Hippocampal formation (tissue), 2 donors: Measurements from ENCODE around the gene CNNM2.
"Not testable (repeated sequence)": the region's sequence is repeated elsewhere in the genome, so short reads cannot be mapped to it uniquely, and the experiment has no call there.

Experiments
- DNase-seq, 2 donors: peaks; one replicate each; lab custom pipeline; 2025; lab: John Stamatoyannopoulos, UW

CNNM2 gene

DNA sequence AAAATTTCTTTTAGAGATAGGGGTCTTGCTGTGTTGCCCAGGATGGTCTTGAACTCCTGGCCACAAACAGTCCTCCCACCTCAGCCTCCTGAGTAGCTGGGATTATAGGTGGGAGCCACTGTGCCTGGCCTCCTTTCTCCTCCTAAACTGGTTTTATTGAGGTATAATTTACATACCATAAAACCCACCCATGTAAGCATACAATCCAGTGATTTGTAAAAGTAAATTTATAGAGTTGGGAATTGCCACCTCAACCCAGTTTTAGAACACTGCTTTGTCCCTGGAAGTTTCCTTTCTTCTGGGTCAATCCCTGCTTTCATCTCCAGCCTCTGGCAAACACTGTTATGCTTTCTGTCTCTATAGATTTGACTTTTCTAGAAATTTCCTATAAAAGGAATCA, 49.0 kb downstream of the CNNM2 start:
- no peak for DNase-seq

DNA sequence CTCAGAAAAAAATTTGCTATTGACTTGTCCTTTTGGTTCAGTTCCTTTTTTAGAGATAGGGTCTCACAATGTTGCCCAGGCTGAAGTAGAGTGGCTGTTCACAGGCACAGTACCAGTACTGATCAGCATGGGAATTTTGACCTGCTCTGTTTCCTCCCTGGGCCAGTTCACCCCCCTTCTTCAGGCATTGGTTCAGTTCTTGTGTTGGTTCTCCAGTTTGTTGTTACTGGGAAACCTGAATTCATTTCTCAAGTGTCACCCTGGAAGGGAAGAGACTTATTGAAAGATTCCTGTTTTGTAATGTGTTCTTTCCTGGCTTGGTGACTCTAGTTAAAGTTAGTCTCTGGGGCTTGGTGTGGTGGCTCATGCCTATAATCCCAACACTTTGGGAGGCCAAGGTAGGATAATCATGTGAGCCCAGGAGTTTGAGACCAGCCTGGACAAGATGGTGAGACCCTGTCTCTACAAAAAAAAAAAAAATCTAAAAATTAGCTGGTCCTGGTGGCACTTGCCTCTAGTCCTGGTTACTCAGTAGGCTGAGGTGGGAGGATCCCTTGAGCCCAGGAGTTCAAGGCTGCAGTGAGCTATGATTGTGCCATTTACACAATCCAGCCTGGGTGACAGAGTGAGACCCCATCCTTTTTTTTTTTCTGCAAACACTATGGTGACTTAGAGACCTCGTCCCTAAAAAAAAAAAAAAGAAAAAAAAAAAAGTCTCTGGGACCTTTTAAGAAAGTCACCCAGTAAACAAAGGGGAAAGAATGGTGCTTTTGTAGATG, 52.7 kb downstream of the CNNM2 start:
- DNase-seq, result no peak

DNA sequence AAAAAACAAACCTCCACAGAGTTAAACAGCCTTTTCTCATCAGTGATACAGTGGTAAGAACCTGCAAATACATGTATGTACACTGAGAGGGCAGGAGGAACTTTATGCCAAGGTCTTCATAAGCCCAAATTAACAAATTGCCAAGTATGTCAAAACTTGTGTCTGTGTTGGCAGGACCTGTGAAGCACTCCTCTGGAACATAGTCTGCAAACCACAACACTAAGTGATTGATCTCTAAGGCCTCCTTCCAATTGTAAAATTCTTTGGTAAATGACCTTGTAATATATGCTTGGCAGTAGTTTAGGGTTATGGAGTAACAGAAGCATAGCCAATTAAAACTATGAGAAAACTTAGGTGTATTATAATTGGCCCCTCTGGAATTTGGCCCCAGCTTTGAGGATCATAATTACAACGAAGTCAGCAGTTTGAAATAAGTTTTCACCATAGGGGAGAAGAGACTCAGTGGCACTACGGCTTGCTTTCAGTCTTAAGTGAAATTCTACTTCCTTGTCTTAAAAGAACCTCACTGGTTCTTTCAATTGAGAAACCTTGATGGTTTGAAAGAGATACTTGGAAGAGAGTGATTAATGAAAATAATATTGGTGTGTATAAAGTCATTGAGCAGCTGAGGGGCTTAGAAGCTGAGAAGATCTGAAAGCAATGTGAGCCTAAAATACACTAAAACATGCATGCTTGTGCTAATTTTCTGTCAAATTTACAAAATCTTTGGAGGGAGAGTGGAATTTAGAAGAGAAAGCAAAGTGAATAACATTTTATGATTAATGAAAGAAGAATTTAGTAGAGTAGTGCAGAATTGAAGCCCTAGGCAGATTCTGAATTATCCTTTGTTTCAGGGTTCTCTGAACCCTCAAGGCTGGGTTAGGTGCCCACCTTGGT, 57.6 kb downstream of the CNNM2 start:
- no peak for DNase-seq

DNA sequence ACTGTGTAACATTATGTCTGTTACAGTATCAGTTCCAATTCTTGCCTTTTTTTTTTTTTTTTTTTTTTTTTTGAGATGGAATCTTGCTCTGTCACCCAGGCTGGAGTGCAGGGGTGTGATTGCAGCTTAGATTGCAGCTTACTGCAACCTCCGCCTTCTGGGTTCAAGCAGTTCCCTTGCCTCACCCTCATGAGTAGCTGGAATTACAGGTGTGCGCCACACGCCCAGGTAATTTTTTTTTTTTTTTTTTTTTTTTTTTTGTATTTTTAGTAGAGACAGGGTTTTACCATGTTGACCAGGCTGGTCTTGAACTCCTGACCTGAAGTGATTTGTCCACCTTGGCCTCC, 58.3 kb downstream of the CNNM2 start:
- not testable (repeated sequence) for DNase-seq

DNA sequence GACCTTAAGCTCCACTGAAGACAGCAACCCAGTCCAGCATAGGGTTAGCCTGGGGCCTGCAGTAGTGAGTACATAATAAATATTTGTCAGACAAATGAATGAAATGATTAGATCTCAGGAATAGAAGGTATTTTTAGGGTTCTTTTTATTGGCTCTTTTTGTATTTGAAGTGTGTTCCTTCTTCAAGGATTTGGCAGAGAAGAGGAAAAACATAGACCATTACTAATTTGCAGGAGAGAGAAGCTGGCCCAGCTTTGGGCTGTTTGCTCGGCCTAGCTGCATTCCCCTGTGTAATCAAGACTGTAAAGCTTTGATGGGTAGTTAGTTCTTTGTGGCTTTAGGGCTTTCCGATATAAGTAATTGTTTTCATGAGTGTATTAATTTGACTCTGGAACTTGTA, 64.2 kb downstream of the CNNM2 start:
- no peak for DNase-seq

DNA sequence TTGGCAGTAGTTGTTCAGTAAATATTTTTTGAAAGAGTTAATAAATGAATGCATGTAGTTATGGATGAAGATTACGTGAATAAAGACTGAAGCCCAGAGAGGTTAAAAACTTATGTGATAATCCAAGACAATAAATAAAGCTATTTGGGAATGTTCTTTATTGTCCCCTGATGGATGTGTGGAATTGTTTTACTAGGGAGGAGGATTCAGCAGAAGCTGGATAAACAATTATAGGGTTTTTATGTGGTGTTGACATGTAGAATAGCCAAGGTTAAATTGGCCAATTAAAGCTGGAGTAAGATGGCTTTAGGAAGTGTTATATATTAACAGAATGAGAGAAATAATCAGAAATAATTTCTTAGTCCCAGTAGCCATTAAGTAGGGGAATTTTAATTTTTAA, 66.0 kb downstream of the CNNM2 start:
- no peak for DNase-seq

DNA sequence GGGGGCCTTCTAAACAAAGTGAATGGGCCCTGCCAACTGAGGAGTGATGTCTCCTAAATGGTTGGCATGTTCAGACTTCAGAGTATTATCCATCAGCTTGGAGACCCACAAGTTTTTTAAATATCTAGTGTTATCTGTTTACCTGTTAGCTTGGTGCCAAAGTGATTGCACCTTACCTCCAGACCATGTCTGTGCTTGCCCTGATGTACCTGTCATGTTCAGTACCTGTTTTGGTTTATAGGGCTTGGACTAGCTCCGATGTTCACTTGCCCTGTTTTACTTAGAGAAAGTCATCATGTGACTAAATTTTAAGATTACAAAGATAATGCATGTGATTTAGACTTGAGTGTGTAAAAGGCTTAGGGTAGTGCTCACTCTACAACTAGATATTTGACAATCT, 67.7 kb downstream of the CNNM2 start:
- DNase-seq, result no peak

DNA sequence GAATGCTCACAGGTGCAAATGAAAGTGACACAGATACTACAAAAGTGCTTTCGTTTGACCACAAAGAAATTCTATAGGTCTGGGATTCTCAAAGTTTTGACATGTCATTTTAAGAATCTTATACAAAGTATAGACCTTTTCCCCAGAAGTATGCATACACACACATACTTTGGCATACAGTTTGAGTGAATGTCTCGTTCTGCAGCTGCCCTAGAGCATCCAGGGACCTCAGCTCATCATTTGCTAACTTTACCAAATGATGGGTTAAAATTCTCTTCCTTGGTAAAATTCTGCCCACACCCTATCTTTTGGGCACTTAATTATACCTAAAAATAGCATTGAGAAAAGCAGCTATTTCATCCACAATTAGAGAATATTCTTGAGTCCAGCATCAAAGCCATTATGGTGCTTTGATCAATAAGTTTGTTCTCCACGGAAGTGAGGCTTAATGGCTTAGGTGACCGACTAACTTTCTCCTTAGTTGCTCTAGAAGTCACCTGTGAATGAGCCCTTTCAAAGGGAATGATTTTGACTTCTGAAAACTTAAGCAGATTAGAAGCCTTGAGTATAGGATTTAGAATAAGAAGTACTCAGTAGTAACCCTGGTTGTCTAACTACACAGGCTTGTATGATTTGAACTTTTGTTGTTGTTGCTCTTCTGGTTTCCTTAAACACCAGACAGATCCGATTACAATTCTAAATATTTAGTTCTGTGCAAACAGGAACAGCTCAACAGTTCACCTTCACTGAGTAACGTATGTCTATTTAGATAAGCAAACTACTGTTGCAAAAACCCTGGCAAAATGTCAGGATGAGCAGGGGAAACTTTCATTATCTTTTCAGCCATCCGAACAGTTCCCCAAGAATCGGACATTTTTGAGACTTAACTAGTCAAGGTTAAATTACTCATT, 70.6 kb downstream of the CNNM2 start:
- no peak for DNase-seq

DNA sequence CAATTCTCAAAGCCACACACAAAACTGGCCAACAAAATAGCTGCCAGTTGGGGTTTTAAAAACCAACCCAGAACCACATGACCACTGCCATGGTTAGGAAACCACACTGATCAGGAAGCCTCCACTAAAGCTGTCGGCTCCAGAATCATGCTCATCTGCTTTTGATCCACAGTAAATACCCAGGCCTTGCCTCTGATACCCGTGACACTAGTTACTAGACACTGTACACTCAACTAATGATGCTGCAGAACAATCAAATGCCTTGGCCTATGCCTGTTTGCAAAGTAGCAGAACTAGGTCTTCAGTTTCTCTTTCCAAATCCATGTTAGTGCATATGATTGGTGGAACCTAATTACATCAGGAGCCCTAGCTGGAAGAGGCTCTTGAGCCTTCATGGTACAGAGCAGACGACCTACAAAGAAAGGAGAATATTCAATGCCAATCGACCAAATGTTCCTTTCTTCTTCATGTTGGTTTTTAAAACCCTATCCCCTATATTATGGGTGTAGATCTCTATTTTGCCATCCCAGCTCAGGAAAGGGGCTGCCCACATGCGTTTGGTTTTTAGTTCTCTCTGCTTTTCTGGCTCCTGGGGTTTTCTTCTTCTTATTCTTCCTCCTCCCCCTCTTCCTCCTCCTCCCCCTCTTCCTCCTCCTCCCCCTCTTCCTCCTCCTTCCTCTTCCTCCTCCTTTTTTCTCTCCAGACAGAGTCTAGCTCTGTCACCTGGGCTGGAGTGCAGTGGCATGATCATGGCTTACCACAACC, 76.6 kb downstream of the CNNM2 start:
- DNase-seq, result no peak

DNA sequence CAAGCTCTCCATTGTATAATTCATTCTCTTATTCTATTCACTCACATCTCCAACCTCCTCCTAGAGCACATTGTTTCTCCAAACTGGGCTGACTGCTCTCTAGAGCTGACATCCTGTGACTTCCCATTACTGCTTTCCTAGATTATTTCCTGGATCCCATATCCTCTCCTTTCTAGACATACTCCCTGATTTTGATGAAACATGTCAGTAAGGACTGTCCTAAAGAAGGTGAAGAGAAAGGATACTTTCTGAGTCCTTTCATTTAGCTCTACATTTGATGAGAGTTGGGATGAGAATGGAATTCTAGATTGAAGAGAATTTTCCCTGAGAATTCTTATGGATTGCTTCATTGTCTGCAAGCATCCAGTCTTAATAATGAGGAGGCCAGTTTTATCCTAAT, 78.8 kb downstream of the CNNM2 start:
- DNase-seq, result no peak

DNA sequence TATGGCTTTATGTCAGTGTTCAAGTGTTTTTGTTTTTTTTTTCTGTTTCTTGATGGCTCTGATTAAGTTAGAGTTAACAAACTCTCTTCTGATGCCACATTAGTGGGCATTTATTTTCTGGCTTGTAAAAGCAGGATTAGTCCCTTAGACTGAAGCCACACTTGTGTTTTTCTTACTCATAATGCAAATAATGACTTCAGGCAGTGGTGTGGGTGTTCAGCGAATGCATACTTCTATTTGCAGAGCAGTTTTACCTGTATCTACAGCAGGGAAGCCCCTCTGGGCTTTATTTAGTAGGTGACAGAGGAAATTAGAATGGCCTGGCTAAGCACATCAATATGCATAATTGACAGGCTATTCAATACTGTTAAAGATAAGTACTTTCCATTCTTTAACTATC, 79.9 kb downstream of the CNNM2 start:
- DNase-seq, result no peak

DNA sequence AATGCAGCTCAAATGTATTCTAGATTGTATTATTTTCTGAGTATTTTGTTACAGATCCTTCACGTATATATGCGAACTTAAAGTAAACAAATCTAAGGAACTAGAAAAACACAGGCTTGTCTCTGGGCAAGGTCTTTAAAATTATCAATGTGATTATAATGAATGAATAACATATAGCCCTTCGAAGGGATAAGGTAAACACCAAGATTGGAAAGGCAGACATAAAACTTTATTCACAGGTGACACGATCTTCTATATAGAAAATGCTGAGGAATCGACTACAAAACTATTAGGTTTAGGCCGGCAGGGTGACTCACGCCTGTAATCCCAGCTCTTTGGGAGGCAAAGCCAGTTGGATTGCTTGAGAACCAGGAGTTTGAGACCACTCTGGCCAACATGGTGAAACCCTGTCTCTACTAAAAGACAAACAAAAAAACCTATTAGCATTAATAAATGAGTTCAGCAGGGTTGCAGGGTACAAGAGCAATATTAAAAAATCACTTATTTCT, 80.4 kb downstream of the CNNM2 start:
- no peak for DNase-seq

DNA sequence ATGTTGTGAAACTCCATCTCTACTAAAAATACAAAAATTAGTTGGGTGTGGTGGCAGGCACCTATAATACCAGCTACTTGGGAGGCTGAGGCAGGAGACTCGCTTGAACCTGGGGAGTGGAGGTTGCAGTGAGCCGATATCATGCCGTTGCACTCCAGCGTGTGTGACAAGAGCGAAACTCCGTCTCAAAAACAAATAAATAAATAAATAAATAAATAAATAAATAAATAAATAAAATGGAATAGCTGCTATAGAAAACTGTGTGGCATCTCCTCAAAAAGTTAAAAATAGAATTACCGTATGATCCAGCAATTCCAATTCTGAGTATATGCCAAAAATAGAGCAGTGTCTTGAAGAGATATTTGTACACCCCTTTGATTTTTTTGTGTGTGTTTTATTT, 82.0 kb downstream of the CNNM2 start:
- not testable (repeated sequence) for DNase-seq

DNA sequence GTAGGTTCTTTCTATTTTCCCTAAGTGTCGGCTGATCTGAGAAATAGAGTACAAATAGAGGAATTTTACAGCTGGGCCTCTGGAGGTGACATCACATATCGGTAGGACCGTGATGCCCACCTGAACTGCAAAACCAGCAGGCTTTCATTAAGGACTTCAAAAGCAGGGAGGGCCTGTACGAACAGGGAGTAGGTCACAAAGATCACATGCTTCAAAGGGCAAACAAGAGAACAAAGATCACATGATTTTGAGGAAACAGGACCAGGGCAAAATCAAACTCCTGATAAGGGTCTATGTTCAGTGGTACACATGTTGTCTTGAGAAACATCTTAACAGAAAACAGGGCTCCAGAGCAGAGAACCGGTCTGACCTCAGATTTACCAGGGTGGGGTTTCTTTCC, 88.9 kb downstream of the CNNM2 start:
- no peak for DNase-seq

DNA sequence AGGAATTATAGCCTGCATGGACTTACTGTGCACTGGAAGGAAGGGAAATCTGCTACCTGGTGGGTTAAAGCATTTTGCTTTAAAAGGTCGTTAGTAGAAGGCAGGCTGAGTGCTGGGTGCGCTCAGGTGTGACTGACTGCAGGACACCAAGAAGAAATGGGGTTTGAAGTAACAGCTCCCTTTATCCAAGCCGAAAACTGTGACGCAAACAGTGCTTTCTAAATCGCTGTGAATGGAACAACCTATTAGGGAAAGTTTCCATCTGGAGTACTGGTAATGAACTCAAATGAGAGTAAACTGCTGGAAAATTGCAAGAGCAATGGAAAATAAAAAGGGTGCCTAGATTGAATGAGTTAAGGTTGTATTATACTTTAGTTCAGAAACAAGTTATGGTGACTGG, 95.3 kb downstream of the CNNM2 start:
- no peak for DNase-seq

DNA sequence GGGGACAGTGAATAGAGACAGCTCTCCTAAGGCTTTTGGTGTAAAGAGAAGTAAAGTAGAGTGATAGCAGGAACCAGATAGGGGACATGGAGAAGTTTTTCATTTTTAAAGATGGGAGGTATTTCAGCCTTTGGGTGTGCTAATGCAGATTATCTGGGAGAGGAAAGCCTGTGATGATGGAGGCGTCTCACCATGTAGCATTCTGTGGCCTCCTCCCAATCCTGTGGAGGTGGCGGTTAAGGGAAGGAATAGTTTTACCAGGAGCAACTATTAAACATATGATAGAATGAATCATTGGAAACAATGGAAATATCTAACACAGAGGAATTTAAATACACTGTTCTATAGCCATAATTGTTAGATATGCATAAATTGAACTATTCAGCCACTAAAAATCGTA, 101.3 kb downstream of the CNNM2 start:
- no peak for DNase-seq

DNA sequence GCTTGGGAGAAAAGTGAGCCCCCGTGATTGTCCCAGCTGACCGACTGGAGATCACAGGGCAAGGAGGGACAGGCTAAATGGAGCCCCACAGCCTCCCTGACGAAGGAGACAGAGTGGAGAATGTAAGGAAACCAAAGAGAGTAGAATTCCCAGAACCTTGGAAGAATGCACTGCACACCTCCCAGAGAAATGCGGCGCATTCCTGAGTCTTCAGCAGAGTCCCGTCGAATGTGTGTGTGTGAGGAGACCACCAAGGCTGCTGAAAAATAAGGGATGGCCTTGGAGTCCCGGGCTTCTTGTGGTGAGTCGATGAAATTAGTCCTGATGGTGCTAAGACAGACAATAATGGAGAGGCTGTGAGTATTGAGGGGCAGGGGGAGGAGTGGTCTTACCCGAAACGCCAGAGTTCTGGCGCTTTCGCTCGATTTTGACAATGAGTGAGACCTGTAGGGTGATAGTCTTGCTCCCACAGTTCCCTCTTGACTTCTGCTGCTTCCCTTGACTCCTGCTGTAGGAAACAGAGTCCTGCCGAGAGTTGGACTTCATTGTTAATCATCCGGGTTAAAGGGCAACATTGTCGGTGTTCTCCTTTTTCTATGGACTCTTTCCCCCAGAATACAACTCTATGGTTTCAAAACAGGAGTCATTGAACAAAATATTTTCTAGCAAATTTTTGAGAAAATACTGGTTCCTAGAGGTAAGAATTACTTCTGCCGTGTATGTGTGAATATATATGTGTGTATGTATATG, 103.2 kb downstream of the CNNM2 start:
- DNase-seq, result no peak

DNA sequence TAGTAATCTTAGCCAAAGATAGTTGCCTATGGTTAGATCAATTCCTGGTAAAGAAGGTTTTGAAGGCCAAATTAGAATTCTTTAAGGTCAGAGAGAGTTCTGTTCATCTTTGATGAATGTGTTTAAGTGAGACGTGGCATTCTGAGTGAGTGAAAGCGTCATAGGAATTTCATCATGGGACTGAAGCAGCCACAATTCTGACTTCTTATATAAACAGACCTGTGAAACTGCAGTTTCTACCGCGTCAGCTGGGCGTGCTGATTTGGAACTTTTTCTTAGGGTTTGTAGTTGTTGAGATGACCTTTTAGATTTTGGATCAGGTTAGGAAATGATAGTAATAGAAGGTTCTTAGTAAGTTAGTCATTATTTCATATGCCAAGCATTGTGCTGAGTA, 103.8 kb downstream of the CNNM2 start:
- DNase-seq, result no peak

DNA sequence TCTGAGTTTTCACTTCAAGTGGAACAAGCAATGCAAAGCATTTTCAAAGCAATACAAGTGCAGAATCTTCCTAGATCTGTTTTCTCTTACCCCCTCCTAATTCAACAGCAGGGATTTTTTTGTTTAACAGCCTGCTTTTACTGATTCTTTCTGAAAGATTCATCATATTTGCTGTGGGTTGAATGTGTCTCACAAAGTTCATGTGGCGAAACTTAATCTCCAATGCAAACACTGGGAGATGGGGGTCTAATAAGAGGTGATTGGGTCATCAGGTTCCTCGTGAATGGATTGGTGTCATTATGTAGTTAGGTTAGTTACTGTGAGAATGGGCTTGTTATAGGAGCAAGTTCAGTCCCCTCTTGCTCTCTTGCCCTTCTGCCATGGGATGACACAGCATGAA, 107.6 kb downstream of the CNNM2 start:
- no peak for DNase-seq

DNA sequence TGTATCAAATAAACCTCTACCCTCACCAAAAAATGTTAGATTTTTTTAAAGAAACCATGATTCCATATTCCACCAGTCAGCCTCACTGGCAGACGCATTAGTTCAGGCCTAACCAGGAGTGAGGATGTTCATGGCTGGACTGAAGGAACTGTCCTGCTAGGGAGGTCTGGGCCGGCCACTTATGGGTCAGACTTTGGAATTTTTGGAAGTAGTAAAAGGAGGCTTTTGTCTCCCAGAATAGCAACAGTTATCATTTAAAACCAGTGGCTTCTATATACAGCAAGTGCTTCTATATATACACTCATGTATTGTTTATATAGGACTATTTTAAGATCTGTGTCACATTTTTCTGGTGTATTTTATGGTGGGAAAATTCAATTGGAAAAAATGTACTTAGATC, 120.5 kb downstream of the CNNM2 start:
- DNase-seq, result no peak

DNA sequence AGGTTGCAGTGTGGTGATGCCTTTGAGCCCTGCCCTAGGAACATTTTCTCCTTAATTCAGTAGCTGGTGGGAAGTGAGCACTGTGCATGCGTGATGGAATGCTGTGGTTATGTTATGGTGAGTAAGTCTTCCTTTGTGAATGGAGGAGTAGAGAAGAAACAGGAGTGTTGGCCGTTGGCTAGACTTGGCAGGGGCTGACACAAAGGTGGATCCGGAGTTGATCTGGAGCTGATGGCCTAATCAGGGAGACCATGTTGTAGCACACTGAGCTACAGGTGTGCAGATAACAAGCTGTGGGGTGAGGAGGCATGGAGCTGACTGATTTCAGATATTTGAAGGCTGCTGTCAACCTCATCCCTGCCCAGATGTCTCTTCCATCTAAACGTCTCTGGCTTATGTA, 122.3 kb downstream of the CNNM2 start:
- DNase-seq, result no peak
